ENCODE measurements around the gene FGFBP2.

DNA sequence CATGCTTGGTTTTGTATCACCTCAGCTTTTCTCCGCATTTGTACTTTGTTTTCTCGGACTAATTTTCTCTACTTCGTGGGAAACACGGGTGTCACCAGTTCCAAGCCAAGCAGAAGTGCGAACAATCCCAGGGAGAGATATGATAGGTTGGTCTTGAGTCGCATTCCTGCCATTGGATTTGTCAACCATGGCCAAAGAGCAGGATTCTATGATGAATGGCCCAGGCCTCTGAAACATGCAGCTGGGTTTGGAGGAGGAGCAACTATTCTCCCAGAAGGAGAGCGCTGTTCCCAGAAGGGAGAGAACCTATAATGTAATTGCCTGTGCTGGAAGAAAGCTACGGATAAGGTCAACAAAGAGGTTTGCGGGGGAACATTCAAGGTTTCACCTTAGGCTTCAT is 14.1 kb downstream of the FGFBP2 start:
- TF ChIP-seq POLR2AphosphoS5 (IDR thresholded peaks at IDR 0.05; ENCODE audit: borderline replicate concordance, low read depth, low read length) (no peak), EZH2 (IDR thresholded peaks at IDR 0.05) (no peak)

Data from SK-N-MC (cell line).